ENCODE data around the gene STK35.

GRCh38 chr20:2140561-2140960 lies 38.9 kb downstream of the STK35 start:
- TF ChIP-seq POLR2AphosphoS5 (IDR thresholded peaks at IDR 0.05; ENCODE audit: low read depth), result no peak
- no peak for TF ChIP-seq CTCF (conservative IDR thresholded peaks at IDR 0.05; ENCODE audit: low read depth in 2 of 2)
- TF ChIP-seq EZH2 (IDR thresholded peaks at IDR 0.05; ENCODE audit: low read depth, unreplicated experiment), result no peak
- TF ChIP-seq ETS1 (IDR thresholded peaks at IDR 0.05), result no peak
- TF ChIP-seq ZNF114 (CRISPR knock-in tag; IDR thresholded peaks at IDR 0.05), result no peak
